Fibroblast of pulmonary artery (primary cell): ENCODE data around the gene KIRREL1.

Experiments used
- DNase-seq: peaks from one replicate; pipeline ENCODE4 v3.0.0-alpha.2; 2010; ENCODE audit warnings: low read depth
- H3K4me3 ChIP-seq: replicated peaks from 2 replicates; pipeline ENCODE4 v1.5.1; 2011; ENCODE audit warnings: low read depth, mild to moderate bottlenecking, control low read depth, low read length, moderate library complexity
- CTCF ChIP-seq: IDR thresholded peaks from 2 replicates; pipeline ENCODE4 v1.5.1; 2011; ENCODE audit warnings: mild to moderate bottlenecking, control low read depth, low read length, inconsistent platforms; ENCODE audit errors: missing control alignments

Gene KIRREL1

GRCh38 chr1:158089476-158089875 lies 96.0 kb downstream of the KIRREL1 start:
- DNase-seq, result no peak
- TF ChIP-seq CTCF, result no peak
- H3K4me3 ChIP-seq, result no peak overlapping the region

DNA sequence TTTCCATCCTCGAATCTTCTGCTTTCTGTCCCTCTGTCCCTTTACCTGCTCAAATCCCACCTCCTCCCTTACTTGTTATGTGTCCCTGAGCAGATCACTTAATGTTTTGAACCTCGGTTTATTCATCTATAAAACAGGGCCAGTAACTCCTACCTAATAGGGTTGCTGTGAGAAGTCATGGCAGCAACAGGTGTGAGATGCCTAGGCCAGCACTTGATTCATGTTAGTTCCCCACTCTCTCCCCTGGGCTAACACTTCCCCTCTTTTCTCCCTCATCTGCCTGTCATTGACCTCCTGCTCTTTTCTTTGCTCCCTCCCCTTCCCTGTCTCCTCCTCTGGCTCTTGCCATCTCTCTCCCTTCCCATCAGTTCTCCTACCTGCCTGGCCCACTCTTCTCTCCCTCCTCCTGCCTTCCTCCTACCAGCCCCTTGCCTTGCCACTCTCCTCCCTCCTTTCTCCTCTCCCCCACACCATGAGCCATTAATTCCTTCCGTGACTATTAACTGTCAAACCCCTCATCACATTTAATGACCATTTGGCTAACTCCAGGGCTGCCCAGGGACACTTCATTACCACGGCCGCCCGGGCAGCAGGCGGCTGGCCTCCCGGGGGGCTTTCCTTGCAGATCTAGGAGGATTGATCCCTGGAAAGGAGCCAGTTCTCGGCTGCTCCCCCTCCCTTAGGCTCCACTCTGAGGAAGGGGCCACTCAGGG lies 96.6 kb downstream of the KIRREL1 start:
- no peak for DNase-seq
- TF ChIP-seq CTCF, result no peak
- no peak overlapping the region for H3K4me3 ChIP-seq

- no peak for TF ChIP-seq CTCF
- no peak for DNase-seq
- H3K4me3 ChIP-seq, result no peak overlapping the region
These were observed 99.9 kb downstream of the KIRREL1 start for GRCh38 chr1:158093376-158093775.

- no peak for TF ChIP-seq CTCF
- no peak overlapping the region for H3K4me3 ChIP-seq
These were observed 101.1 kb downstream of the KIRREL1 start for GRCh38 chr1:158094571-158094970.

DNA sequence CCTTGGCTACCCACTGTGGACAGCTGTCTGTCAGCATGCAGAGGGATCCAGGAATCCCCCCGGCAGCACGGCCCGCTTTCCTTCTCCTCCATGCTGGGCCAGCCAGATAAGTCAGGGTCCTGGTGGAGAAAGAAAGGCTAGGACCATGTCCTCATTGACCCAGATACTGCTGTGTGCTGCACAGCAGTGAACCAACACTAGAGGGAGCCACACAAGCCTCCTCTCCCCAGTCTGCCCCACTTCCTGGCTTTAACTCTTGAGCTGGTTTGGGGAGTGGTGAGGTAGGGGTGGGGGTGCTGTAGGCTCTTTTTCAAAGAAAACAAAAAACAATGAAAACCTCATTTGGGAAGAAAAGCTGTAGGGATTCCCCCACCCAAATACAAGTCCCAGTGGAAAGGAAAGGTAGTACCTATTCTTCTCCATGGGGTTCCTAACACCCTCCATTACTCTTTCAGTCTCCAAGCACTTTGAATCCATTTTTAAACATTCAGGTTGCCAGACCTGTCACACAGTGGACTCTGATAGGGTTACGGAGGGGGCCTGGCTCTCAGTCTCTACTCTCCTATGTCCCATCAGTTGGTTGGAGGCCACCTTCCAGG lies 102.4 kb downstream of the KIRREL1 start:
- H3K4me3 ChIP-seq, result no peak overlapping the region
- peak; percentile 47 for DNase-seq
- peak; percentile 86 for TF ChIP-seq CTCF

More at GRCh38 chr1:158094571-158094970, 101.1 kb downstream of the KIRREL1 start:
- DNase-seq, result no peak

GRCh38 chr1:158098256-158098655 lies 104.8 kb downstream of the KIRREL1 start:
- no peak for TF ChIP-seq CTCF
- H3K4me3 ChIP-seq, result no peak overlapping the region
- no peak for DNase-seq

- TF ChIP-seq CTCF, result no peak
These were observed 105.7 kb downstream of the KIRREL1 start for GRCh38 chr1:158099185-158099584.

More at GRCh38 chr1:158099185-158099584, 105.7 kb downstream of the KIRREL1 start:
- no peak for DNase-seq
- H3K4me3 ChIP-seq, result no peak overlapping the region
